ENCODE results near the gene TARDBP.
A peak's percentile ranks its signal among the peaks of the same experiment; 100 is the strongest.

The TARDBP gene

DNA sequence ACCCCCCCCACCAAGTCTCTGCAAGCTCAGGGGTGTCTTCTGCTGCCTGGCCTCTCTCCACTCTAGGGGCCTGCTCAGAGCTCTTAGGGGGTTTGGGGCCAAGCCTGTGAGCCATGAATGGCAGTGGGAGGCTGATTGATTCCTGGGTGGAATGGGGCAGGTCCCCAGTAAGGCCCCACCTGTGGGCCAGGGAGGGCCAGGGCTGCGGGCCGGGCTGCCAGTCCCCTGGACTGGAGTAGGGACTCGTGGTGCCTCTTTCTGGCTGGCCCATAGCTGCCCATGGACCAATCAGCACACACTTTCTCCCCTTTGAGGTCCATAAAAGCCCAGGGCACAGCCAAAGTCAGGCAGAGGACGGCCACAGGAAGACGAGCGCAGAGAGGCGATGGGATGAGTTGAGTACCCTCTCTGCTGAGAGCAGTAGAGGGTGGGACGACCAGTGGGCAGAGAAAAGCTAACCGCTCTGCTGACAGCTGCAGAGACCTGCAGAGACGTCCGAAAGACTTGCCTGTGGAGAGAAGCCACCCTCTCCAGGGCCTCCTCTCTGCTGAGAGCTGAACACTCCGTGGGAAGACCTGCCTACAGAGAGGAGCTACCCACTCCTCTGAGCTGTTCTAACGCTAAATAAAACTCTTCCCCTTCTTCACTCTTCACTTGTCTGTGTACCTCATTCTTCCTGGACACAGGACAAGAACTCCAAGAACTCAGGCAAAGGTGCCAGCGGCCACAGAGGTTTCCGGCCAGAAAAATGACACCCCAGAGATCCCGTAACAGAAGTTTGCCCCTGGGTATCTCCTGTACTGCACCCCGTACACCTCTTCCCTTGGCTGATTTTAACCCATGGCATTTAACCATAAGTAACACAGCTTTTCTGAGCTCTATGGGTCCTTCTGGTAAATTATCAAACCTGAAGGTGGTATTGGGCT is 38.2 kb upstream of the TARDBP start:
- peaks cover 22 to 35% (median 26%) of the 10 kb centered on the region in 10 experiments for H3K4me1 ChIP-seq
- no peak for TF ChIP-seq Cebpa-rat (IDR thresholded peaks at IDR 0.05)
- no peak overlapping the region for H3K27ac ChIP-seq
- H4K20me1 ChIP-seq, result no peaks in the 10 kb centered on the region
- peak overlapping the region in 10 of 11 experiments; percentile 20 to 58 (median 43); a peak in 17 of 22 replicates for H3K4me2 ChIP-seq
- no peak overlapping the region for H3K4me3 ChIP-seq
- peaks cover 0 to 11% (median 0%) of the 10 kb centered on the region in 11 experiments; a peak in 4 of 22 replicates for H3K9me3 ChIP-seq (replicated peaks in 1 of 11)
- no peaks in the 10 kb centered on the region for H3K36me3 ChIP-seq
- no peaks in the 10 kb centered on the region for H3K27me3 ChIP-seq
- no peak overlapping the region for H3K9ac ChIP-seq

DNA sequence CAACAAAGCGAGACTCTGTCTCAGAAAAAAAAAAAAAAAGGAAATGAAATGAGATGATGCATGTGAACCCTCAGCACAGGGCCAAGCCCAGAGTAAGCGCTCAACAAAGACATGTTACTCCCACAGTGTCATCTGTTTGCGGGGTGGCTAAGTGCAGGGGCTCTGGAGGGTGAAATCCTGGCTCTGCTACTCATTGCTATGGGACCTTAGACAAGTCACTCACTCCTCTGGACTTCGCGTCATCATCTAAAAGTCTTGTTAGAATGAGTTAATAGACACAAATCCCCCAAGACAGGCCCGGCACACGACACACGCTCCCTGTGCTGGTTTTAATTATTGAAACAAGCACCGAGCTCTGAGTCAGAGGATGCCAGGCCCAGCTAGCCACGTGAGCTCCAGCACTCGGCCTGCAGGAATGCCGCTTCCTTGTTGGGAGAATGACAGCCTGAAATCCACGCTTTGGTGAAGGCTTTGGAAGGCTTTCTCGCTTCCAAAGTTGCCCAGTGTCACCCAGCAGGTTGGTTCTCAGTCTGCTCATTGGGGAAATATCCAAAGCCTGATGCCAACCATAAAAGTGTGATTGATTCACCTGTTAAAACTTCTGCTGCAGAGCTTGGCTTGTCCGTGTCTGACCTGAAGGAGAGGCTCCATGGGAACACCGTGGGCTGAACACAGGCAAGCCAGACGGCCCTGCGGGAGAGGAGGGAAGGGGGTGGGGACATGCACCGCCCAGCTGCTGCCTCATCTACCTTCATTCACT is 36.7 kb upstream of the TARDBP start:
- Histone ChIP-seq H3K27ac (no peak overlapping the region), H3K9me3 (replicated peaks in 1 of 11) (peaks cover 0 to 11% (median 0%) of the 10 kb centered on the region in 11 experiments; a peak in 4 of 22 replicates), H3K27me3 (no peaks in the 10 kb centered on the region), H3K9ac (no peak overlapping the region), H4K20me1 (no peaks in the 10 kb centered on the region), H3K4me1 (peaks cover 11 to 37% (median 17%) of the 10 kb centered on the region in 10 experiments), H3K4me2 (peak overlapping the region in 2 of 11 experiments; percentile 2 to 48; a peak in 2 of 22 replicates), H3K4me3 (no peak overlapping the region), H3K36me3 (no peaks in the 10 kb centered on the region)
- TF ChIP-seq Cebpa-rat (IDR thresholded peaks at IDR 0.05), result no peak

DNA sequence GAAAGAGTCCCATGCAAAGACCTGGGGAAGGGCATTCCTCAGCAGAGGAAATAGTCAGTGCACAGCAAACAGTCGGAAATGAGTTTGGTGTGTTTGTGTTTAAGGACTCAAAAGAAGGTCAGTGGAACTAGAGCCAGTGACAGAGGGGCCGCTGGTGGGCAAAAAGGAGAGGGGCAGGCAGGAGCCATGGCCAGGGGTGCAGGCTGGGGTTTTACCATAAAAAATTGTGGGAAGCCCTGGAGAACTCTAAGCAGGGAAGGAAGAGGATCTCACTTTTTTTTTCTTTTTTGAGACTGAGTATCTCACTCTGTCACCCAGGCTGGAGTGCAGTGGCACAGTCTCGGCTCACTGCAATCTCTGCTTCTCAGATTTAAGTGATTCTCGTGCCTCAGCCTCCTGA is 33.7 kb upstream of the TARDBP start:
- no peaks in the 10 kb centered on the region for H3K36me3 ChIP-seq
- H3K9ac ChIP-seq, result no peak overlapping the region
- no peaks in the 10 kb centered on the region for H4K20me1 ChIP-seq
- peaks cover 5 to 35% (median 10%) of the 10 kb centered on the region in 10 experiments; a peak in 19 of 20 replicates for H3K4me1 ChIP-seq
- no peak overlapping the region for H3K27ac ChIP-seq
- no peaks in the 10 kb centered on the region for H3K27me3 ChIP-seq
- peak overlapping the region in 3 of 11 experiments; percentile 16 to 58 (median 55); a peak in 2 of 22 replicates for H3K4me2 ChIP-seq
- H3K4me3 ChIP-seq, result no peak overlapping the region
- peaks cover 0 to 11% (median 0%) of the 10 kb centered on the region in 11 experiments; a peak in 4 of 22 replicates for H3K9me3 ChIP-seq (replicated peaks in 1 of 11)
- TF ChIP-seq Cebpa-rat (IDR thresholded peaks at IDR 0.05), result no peak

DNA sequence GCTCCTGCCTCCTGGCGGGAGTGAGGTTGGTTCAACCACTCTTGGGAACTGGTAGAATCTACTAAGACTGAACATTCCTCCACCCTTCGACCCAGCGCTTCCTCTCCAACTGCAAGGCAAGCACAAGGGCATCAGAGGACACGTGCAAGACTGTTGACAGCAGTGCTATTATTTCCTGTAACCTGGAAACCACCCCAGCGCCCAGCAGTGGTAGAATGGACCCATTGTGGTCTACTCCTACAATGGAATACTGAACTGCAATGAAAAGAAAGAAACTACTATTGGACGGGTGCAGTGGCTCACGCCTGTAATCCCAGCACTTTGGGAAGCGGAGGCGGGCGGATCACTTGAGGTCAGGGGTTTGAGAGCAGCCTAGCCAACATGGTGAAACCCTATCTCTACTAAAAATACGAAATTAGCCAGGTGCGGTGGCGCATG is 33.0 kb upstream of the TARDBP start:
- Histone ChIP-seq H3K4me2 (peak overlapping the region in 4 of 11 experiments; percentile 16 to 58 (median 43); a peak in 6 of 22 replicates), H3K9ac (no peak overlapping the region)

DNA sequence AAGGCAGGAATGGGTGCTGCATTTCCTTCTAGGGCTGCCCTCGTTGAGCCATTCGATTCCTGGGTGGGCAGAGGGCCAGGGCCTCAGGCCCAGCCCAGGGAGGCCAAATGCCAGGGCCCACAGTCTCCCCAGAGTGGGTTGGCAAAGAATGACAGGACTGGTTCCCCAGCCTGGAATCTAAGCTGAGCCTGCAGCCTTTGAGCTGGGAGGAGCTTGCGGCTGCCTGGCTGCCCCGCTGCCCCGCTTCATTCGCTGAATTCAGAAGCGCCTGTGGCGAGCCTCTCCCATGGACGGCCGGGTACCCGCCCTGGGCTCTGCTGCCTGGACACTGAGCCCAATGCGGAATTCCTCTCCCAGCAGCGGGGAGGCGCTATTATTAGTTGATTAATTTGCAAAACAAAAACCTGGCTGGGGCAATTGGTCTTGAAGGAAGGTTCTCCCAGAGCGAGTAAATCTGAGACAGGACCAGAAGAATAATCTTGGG is 32.3 kb upstream of the TARDBP start:
- no peaks in the 10 kb centered on the region for H3K36me3 ChIP-seq
- H3K4me3 ChIP-seq, result no peak overlapping the region
- no peaks in the 10 kb centered on the region for H3K9me3 ChIP-seq (replicated peaks in 1 of 11)
- H3K9ac ChIP-seq, result no peak overlapping the region
- H3K27ac ChIP-seq, result no peak overlapping the region
- peak overlapping the region in 1 of 11 experiments; percentile 58; a peak in 1 of 22 replicates for H3K4me2 ChIP-seq
- H3K27me3 ChIP-seq, result no peaks in the 10 kb centered on the region
- peaks cover 0 to 27% (median 2%) of the 10 kb centered on the region in 10 experiments; a peak in 7 of 20 replicates for H3K4me1 ChIP-seq
- no peaks in the 10 kb centered on the region for H4K20me1 ChIP-seq
- no peak for TF ChIP-seq Cebpa-rat (IDR thresholded peaks at IDR 0.05)

More for the DNA sequence above, 33.0 kb upstream of the TARDBP start:
- H3K27ac ChIP-seq, result no peak overlapping the region
- H3K4me1 ChIP-seq, result peaks cover 0 to 30% (median 3%) of the 10 kb centered on the region in 10 experiments; a peak in 9 of 20 replicates
- no peaks in the 10 kb centered on the region for H3K36me3 ChIP-seq
- H3K4me3 ChIP-seq, result no peak overlapping the region
- TF ChIP-seq Cebpa-rat (IDR thresholded peaks at IDR 0.05), result no peak
- no peaks in the 10 kb centered on the region for H3K27me3 ChIP-seq
- peaks cover 0 to 3% (median 0%) of the 10 kb centered on the region in 11 experiments; a peak in 4 of 22 replicates for H3K9me3 ChIP-seq (replicated peaks in 1 of 11)
- H4K20me1 ChIP-seq, result no peaks in the 10 kb centered on the region

DNA sequence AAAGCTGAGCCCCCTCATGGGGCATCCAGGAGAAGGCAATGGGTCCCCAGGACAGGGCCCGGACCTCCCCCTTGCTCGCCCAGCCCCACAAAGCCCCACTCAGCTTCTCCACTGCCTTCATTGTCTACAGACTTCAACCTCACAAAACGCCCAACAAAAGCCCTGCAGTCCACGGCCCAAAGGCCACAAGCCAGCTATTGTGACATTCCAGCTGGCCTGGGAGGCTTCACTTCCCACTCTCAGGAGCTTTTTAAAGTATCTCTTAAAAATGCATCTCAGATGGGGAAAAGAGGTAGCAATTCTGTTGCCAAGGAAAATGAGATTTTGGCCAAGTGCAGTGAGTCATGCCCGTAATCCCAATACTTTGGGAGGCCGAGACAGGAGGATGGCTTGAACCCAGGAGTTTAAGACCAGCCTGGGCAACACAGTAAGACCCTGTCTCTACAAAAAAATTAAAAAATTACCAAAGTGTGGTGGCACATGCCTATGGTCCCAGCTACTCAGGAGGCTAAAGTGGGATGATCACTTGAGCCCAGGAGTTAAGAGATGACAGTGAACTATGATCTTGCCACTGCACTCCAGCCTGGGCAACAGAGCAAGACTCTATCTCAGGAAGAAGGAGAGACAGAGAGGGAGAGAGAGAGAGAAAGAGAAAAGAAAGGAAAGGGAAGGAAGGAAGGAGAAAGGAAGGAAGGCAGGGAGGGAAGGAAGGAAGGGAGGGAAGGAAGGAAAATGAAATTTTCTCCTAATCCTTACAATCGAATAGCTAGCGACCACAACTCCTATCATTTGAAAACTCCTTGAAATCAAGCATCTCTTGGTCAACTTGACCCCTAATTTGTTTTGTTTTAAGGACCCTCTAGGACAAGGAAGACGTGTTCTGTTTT is 31.4 kb upstream of the TARDBP start:
- Histone ChIP-seq H3K4me2 (peak overlapping the region in 1 of 11 experiments; percentile 31; a peak in 1 of 22 replicates), H3K27ac (no peak overlapping the region), H3K9ac (no peak overlapping the region)

DNA sequence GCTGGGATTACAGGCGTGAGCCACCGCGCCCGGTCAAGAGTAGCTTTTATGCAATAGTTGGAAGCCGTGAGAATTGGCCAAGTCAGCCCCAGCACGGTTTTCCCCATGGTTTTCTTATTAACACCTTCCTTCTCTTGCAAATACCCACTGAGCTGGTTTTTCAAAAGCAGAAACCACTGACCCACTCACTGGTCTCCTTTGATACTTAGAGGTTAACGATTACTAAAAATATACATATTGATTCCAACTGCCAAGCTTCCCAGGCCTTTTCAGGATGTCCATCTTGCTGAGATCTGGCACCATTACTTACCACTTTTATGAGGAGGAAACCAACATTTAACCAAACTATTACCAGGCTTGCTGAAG is 25.9 kb upstream of the TARDBP start:
- Histone ChIP-seq H3K27me3 (no peaks in the 10 kb centered on the region), H3K9ac (no peak overlapping the region), H3K9me3 (replicated peaks in 1 of 11) (peaks cover 0 to 17% (median 0%) of the 10 kb centered on the region in 11 experiments; a peak in 3 of 22 replicates), H3K36me3 (no peaks in the 10 kb centered on the region), H3K4me1 (peaks cover 7 to 24% (median 18%) of the 10 kb centered on the region in 10 experiments; a peak in 17 of 20 replicates), H3K4me2 (no peak overlapping the region), H3K4me3 (no peak overlapping the region), H4K20me1 (no peaks in the 10 kb centered on the region), H3K27ac (no peak overlapping the region)
- no peak for TF ChIP-seq Cebpa-rat (IDR thresholded peaks at IDR 0.05)

More for the DNA sequence above, 31.4 kb upstream of the TARDBP start:
- Histone ChIP-seq H3K4me1 (peaks cover 0 to 27% (median 4%) of the 10 kb centered on the region in 10 experiments; a peak in 9 of 20 replicates), H3K27me3 (no peaks in the 10 kb centered on the region), H3K36me3 (no peaks in the 10 kb centered on the region), H3K4me3 (no peak overlapping the region), H3K9me3 (replicated peaks in 1 of 11) (no peaks in the 10 kb centered on the region), H4K20me1 (no peaks in the 10 kb centered on the region)
- TF ChIP-seq Cebpa-rat (IDR thresholded peaks at IDR 0.05), result no peak

DNA sequence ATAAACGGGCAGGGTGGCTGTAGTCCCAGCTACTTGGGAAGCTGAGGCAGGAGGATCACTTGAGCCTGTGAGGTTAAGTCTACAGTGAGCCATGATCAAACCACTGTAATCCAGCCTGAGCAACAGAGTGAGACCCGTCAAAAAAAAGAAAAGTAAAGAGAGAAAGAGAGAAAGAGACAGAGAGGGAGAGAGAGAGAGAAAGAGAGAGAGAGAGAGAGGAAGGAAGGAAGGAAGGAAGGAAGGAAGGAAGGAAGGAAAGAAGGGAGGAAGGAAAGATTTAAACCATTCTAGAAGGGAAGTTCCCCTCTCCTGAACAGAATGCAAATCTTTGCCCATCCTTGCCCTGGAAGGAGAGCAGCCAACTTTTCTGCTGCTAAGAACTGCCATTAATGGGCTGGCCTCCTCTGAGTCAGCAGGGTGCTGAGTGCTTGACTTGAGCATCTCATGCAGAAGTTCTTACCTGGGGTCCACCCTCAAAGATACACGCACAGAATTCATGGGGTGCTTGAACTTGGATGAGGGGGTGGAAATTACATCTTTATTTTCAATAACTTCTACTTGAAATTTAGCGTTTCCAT is 24.5 kb upstream of the TARDBP start:
- Histone ChIP-seq H3K4me2 (peak overlapping the region in 2 of 11 experiments; percentile 26 to 45; a peak in 3 of 22 replicates), H3K36me3 (no peaks in the 10 kb centered on the region), H3K4me3 (no peak overlapping the region), H3K4me1 (peaks cover 7 to 34% (median 30%) of the 10 kb centered on the region in 10 experiments; a peak in 17 of 20 replicates), H3K27ac (no peak overlapping the region), H3K9me3 (replicated peaks in 1 of 11) (peaks cover 0 to 17% (median 0%) of the 10 kb centered on the region in 11 experiments; a peak in 3 of 22 replicates), H3K27me3 (no peaks in the 10 kb centered on the region), H4K20me1 (no peaks in the 10 kb centered on the region), H3K9ac (no peak overlapping the region)
- TF ChIP-seq Cebpa-rat (IDR thresholded peaks at IDR 0.05), result no peak
